G401 (cell line): Measurements from ENCODE around the gene RASA3. TPM values are rescaled to one million over a fixed set of nuclear protein-coding genes. Genes with fewer than 3 reads are reported as not detected.
"Not testable (repeated sequence)": the region's sequence is repeated elsewhere in the genome, so short reads cannot be mapped to it uniquely, and the experiment has no call there.

Experiments used
- DNase-seq: peaks from one replicate; pipeline ENCODE4 v3.0.0-alpha.2; 2015; ENCODE audit warnings: low spot score
- in situ Hi-C: cut with HindIII; loops from 2 replicates; pipeline ENCODE4 v1.10.0; 2016; ENCODE audit warnings: low sequenced_read_pairs, mixed read lengths
- total RNA-seq: library from RNA; depleted of rRNA; stranded (reverse); fragments of >200 nt; shearing (Covaris generic); gene quantifications from 2 replicates; pipeline ENCODE4 v1.2.3, GENCODE V29; 2014

Gene RASA3
- total RNA-seq, 1 experiment from 2014 or later, result 13.7 TPM

DNA sequence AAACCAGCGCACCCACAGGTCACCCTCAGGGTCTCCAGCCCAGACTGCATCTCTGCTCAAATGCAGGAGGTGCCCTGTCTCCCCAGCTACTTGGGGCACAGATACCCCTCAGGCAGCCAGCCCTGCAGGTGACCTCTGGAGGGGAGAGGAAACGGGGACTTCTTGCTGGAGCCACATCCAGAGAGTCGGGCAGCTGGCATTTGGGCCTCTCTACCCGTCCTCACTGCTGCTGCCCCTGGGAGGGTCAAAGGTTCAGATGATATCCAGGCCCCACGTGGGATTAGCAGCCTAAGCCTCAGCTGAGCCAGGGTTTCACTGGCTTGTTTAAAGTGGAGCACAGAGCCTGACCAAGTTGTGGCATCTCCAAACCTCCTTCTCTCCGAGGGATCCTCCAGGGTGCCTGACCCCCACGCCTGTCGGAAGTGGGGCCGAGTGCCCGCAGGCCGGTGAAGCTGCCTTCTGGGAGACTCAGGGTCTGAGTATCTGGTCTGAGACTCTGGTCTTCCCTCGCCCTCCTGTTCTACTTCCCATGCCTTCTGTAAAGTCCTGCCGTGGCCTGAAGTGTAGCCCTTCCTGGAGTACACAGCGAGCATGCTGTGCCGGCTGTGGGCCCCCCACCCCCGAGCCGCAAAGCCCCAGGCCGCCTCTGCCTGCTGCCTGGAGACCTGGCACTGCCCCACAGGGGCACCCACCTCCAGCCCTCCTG lies 2.1 kb downstream of the RASA3 start:
- no peak for DNase-seq
- in situ Hi-C loops, result no loop called here

DNA sequence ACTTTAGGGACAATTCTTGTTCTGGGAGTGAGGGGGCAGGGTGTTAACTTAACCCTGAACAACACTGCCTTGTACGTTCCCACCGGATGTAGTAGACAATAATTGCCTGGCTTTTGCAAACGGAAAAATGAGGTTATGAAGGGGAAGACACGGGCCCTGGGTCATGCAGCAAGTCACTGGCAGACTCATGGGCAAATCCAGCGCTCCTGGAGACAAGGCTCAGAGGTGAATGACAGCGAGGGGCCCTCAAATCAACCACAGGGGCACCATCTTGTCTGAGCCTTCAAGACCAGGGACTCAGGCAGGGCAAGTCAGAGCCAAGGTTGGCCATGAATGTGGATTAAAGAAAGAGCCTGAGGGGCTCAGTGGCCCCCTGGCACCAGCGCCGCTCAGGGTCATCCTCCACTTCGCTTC lies 2.8 kb downstream of the RASA3 start:
- DNase-seq, result no peak
- in situ Hi-C loops, result no loop called here

GRCh38 chr13:114128624-114129522 lies 3.5 kb downstream of the RASA3 start:
- in situ Hi-C loops, result no loop called here
- no peak for DNase-seq

DNA sequence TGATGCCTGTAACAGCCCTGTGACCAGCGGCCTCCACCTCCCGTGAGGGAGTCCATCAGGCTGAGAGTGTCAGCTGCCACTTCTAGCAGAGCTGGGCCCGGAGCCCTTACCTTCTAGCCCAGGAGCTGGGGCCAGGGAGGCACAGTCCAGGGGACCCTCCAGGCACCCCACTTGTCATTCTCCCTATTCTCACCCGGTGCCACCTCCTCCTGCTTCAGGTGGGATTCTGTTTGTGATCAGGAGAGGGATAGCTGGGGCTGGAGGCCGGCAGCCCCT lies 4.1 kb downstream of the RASA3 start:
- in situ Hi-C loops, result no loop called here
- DNase-seq, result no peak

GRCh38 chr13:114127473-114128347 lies 4.7 kb downstream of the RASA3 start:
- no peak for DNase-seq
- in situ Hi-C loops, result no loop called here

DNA sequence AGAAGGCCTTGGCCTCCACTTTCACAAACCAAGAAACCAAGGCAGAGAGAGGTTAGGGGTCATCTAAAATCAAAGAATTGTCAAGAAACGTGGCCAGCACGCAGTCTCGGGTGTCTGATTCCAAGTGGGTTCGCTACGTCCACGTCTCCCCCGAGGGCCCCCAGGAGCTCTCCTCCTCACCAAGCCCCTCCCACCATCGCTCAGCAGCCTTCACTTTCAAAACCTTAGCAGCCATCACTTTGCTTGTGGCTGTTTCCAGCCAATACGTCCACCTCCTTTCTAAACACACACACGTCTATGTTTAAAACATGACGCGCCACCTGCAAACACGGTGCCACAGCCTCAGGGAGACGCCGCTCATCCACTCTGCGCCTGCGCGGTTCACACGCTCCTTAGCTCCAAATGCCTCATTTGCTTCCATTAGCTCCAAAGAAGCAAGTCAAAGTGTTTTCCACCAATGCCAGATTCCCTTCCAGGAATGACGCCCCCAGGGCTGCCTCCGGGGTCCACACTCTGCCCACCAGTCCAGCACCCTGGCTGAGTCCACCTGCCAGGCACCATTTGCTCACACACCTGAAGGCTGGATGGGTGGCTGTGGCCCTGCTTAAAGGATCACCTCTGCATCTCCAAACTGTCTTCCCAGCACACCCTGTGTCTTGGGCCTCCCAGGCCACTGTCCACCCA lies 5.5 kb downstream of the RASA3 start:
- in situ Hi-C loops, result no loop called here

GRCh38 chr13:114126086-114126485 lies 6.3 kb downstream of the RASA3 start:
- in situ Hi-C loops, DNase-seq: not testable (repeated sequence)

More for the DNA sequence above, 5.5 kb downstream of the RASA3 start:
- no peak for DNase-seq

GRCh38 chr13:114125589-114125988 lies 6.8 kb downstream of the RASA3 start:
- in situ Hi-C loops, result no loop called here
- no peak for DNase-seq

- in situ Hi-C loops, result loop anchor here (5.0 kb wide), 1 partner anchor 68 kb away; no protein-coding TSS in a partner anchor
- no peak for DNase-seq
These were observed 7.5 kb downstream of the RASA3 start for GRCh38 chr13:114124921-114125320.

DNA sequence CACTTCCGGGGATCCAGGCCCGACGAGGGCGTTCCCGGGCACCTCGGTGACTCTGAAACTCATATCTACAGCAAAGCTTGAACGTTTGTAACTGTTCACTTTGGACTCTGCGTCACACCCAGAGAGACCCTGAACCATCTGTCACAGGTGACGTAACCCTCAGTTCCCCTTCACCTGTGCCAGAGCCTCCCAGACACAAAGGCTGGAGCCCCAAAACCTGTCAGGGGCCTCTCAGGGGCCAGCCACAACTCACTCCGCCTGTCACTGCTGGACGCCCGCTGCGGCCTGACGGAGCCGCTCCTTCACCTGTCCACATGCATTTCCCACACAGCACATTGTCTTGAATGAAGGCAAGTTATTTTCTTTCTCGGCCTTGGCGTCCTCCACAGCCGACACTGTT lies 8.0 kb downstream of the RASA3 start:
- no peak for DNase-seq
- in situ Hi-C loops, result loop anchor here (5.0 kb wide), 1 partner anchor 67 kb away; no protein-coding TSS in a partner anchor

- no peak for DNase-seq
- in situ Hi-C loops, result loop anchor here (5.0 kb wide), 1 partner anchor 67 kb away; no protein-coding TSS in a partner anchor
These were observed 8.5 kb downstream of the RASA3 start for GRCh38 chr13:114123876-114124275.

- DNase-seq, result no peak
- in situ Hi-C loops, result loop anchor here (5.0 kb wide), 1 partner anchor 66 kb away; no protein-coding TSS in a partner anchor
These were observed 9.0 kb downstream of the RASA3 start for GRCh38 chr13:114123448-114123847.

DNA sequence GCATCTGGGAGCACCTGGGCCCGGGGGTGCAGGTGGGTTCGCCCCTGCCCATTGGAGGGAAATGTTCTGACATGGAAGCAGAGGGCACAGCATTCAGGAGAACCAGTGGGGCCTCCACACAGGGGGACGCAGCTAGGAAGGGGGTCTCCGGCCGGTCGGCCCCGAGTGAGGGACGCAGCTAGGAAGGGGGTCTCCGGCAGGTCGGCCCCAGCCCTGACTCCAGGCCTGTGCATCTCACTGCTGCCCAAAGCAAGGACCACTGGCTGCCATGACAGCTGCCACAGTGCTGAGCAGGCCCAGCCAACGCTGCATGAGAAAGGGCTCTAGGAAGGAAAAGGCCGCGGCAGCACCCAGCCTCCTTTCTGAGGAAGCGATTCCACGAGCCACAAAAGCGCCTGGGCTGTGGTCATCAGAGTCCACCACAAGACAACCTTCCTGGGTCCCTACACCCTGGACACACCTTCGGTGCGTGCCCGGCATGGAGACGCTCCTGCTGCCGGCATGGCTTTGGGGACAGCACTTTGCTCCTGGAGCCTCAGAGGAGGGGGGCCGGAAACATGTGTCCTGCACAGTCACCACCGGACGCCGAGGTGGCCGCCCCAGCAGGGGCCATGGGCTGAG lies 9.7 kb downstream of the RASA3 start:
- DNase-seq, result no peak
- in situ Hi-C loops, result loop anchor here (5.0 kb wide), 1 partner anchor 65 kb away; no protein-coding TSS in a partner anchor

- no peak for DNase-seq
- in situ Hi-C loops, result loop anchor here (5.0 kb wide), 1 partner anchor 65 kb away; no protein-coding TSS in a partner anchor
These were observed 10.3 kb downstream of the RASA3 start for GRCh38 chr13:114122127-114122511.

DNA sequence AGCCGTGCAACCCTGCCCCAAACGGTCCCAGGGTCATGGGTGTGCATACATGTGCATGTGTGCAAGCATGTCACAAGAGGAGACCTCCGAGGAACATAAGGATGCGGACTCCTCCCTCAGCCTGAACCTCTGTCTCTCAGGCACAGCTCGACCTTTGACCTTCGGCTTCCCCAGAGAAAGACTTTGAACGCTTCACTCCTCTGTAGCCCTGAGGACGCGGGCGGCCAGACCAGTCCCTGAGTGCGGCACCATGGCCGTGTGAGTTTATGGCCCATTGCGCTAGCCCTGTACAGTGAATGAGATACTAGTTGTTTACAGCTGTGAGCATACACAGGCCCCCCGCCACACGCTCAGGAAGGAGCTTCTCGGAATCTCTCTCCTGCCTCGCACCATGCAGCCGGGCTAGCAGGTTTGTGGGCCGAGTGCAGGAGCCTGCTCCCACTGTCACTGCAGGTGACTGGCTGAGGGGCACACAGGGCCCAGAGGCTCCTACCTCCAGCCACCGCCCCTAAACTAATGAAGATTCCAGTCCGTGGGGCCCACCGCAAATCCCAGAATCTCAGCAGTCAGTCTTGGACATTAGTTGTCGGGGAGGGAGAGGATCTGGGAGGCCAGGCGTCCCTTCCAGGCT lies 10.8 kb downstream of the RASA3 start:
- in situ Hi-C loops, result loop anchor here (5.0 kb wide), 1 partner anchor 64 kb away; no protein-coding TSS in a partner anchor
- DNase-seq, result no peak

DNA sequence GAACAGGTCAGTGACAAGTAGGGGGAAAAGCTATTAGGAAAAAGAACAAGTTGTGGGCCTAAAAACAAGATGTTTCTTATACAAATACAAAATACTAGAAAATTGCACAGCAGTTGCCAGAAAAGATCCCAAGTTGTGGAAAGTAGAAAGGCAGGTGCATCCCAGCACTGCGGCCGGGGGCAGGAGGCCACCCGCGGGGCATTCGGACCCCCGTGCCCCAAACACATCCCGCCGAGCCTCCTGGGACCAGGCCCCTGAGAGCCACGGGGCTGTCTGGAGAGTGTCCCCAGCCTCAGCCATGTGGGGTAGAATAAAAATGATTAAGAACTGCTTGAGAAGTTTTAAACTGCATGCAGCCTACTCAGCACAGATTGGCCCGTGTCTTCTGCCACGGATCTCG lies 11.4 kb downstream of the RASA3 start:
- in situ Hi-C loops, result loop anchor here (5.0 kb wide), 1 partner anchor 64 kb away; no protein-coding TSS in a partner anchor

DNA sequence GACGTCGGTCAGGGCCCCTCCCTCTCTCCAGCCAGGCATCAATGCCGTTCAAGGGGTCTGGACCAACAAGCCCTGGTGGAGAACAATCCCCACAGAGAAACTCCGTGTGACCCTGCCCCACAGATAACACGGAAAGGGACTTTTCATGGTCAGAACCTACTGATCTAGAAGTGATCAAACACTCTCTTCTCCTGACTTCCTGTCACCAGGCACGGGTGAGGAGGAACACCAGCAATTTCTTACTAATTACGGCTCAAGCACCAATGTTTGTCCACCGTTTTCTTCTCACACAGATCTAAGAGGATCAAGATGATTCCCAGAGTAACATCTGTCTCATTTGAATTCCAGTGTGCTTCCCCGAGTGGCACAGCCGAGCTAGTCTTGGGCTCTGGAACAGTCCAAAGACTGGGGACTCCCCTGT lies 11.8 kb downstream of the RASA3 start:
- no peak for DNase-seq
- in situ Hi-C loops, result loop anchor here (5.0 kb wide), 1 partner anchor 63 kb away; no protein-coding TSS in a partner anchor

More for the DNA sequence above, 11.4 kb downstream of the RASA3 start:
- DNase-seq, result no peak

GRCh38 chr13:114119196-114119595 lies 13.2 kb downstream of the RASA3 start:
- DNase-seq, result no peak
- in situ Hi-C loops, result no loop called here
